GM18858 (cell line): Measurements from ENCODE around the gene RNF213.
"Not testable (repeated sequence)": the region's sequence is repeated elsewhere in the genome, so short reads cannot be mapped to it uniquely, and the experiment has no call there.

Experiments used
- ATAC-seq: cut with Tn5 transposase; IDR thresholded peaks from one replicate; pipeline ENCODE4 v1.9.1; 2021; ENCODE audit not compliant: unreplicated experiment

RNF213 gene

DNA sequence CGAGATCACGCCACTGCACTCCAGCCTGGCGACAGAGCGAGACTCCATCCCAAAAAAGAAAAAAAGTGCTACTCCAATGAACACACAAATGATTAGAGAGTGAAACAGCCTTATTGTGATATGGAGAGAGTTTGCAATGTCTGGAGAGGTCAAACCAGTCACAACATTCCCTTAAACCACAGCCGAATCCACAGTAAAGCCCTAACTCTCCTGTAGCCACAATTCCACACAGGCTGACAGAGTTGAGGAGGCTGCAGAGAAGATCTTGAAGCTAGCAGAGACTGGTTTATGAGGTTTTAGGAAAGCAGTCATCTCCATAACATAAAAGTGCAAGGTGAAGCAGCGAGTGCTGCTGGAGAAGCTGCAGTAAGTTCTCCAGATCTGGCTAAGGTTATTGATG is 6.7 kb downstream of the RNF213 start:
- ATAC-seq: no peak

DNA sequence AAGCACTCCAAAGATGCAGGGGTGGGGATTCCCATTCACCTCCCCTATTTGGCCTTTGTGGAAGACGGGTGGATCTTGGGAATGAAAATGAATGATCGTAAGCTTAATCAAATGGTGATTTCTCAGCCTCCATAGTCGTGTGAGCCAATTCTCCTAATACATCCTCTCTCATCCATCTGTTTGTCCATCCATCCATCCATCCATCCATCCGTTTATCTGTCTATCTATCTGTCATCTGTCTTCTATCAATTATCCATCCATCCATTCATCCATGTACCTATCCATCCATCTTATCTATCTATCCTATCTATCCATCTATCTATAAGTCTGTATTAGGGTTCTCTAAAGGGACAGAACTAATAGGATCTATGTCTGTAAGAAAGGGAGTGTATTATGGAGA is 7.8 kb downstream of the RNF213 start:
- no peak for ATAC-seq

DNA sequence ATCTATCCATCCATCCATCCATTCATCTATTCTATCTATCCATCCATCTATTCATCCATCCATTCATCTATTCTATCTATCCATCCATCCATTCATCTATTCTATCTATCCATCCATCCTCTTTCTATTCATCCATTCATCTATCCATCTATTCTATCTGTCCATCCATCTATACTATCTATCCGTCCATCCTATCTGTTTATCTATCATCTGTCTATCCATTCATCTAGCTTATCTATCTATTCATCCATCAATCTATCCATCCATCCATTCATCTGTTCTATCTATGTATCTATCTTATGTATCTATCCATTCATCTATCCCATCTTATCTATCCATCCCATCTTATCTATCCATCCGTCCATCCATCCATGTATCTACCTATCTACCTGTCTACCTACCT is 8.8 kb downstream of the RNF213 start:
- no peak for ATAC-seq

GRCh38 chr17:80270104-80270503 is 9.5 kb downstream of the RNF213 start:
- no peak for ATAC-seq

- ATAC-seq: no peak
Measured at GRCh38 chr17:80270836-80271235, 10.2 kb downstream of the RNF213 start.

DNA sequence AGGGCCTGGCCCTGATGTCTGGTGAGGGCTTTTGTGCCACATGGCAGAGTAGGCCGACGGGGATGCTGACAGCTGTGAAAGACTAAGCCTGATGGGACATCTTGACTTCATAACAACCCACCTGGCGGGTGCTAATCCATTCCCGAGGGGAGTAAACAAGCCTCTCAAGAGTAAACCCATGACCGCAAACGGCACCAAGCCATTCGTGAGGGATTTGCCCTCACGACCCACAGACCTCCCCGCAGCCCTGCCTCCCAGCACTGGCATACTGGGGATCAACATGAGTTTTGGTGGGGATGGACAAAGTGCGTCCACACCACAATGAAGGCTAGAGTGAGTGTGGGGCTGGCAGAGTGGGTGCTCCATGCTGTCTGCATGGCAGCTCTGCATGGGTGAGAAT is 11.7 kb downstream of the RNF213 start:
- no peak for ATAC-seq

DNA sequence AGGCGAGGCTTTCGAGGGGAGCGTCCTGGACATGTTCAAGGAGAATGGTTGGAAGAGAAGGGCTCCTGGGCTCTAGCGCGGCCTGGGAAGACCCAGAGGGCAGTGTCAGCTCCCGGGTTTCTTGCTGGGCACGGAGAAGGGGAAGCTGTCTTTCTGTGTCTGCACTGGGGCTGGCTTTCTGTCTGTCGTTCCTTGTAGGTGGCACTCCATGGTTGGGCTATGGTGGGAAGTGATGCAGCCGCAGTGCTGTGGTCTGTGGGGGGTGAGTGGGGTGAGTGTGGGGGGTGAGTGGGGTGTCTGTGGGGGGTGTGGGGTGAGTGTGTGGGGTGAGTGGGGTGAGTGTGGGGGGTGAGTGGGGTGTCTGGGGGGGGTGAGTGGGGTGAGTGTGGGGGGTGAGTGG is 13.7 kb downstream of the RNF213 start:
- no peak for ATAC-seq

- ATAC-seq: no peak
Measured at GRCh38 chr17:80274871-80275449, 14.3 kb downstream of the RNF213 start.

DNA sequence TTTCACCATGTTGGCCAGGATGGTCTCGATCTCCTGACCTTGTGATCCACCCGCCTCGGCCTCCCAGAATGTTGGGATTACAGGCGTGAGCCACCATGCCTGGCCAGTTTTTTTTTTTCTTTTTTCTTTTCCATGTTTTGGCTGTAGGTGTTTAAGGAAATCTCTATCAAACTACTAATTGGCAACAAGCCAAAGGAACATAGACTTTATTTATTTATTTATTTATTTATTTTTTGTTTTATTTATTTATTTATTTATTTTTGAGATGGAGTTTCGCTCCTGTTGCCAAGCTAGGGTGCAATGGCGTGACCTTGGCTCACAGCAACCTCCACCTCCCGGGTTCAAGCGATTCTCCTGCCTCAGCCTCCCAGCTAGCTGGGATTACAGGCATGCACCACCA is 15.2 kb downstream of the RNF213 start:
- ATAC-seq: not testable (repeated sequence)

GRCh38 chr17:80277751-80278671 is 17.4 kb downstream of the RNF213 start:
- no peak for ATAC-seq

- no peak for ATAC-seq
Measured at GRCh38 chr17:80279895-80280294, 19.2 kb downstream of the RNF213 start.

DNA sequence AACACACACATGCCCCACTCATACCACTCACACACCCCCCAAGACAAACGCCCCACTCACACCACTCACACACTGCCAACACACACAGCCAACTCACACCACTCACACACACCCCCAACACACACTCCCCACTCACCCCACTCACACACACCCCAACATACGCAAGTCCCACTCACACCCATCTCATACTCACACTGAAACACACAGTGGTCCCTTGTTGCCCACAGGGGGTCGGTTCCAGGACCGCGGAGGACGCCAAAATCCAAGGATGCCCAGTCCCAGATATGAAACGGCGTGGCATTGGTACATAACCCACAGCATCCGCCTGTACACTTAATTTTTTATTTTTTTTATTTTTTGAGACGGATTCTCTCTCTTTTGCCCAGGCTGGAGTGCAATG is 20.9 kb downstream of the RNF213 start:
- ATAC-seq: no peak

DNA sequence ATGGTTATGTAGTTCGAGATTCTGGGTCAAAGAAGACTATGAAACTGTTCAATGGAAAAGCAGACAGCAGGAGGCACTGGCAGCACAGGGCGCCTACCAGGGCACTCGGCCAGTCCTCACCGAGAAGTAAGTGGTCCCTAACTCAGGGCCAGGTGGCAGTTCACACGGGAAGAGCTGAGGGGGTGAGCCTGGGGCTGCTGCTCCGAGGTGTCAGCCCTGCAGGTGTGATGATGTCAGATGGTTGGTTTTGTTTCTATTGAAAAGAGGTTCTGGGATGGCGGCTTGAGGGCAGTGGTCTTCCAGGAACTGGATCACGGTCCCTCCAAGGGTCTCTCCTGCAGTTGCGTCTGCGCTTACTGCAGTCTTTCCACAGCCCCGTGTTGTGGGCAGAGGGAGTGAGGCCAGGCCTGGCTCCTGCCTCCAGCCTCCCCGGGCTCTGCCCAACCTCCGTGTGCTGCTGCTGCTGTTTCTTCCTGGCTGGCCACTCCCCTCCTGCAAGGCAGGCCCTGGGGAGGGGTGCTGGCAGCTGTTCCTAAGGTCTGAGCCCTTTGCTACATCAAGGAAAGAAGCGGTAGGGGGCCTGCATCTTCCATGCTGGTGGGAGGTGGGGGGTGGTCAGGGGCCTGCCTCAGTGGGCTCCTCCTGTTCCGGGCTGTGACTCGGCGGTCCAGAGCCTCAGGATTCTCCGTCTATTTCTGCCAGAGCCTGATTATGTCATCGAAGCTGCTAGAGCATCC is 22.6 kb downstream of the RNF213 start:
- ATAC-seq: no peak

- ATAC-seq: no peak
Measured at GRCh38 chr17:80284631-80285030, 24.0 kb downstream of the RNF213 start.

DNA sequence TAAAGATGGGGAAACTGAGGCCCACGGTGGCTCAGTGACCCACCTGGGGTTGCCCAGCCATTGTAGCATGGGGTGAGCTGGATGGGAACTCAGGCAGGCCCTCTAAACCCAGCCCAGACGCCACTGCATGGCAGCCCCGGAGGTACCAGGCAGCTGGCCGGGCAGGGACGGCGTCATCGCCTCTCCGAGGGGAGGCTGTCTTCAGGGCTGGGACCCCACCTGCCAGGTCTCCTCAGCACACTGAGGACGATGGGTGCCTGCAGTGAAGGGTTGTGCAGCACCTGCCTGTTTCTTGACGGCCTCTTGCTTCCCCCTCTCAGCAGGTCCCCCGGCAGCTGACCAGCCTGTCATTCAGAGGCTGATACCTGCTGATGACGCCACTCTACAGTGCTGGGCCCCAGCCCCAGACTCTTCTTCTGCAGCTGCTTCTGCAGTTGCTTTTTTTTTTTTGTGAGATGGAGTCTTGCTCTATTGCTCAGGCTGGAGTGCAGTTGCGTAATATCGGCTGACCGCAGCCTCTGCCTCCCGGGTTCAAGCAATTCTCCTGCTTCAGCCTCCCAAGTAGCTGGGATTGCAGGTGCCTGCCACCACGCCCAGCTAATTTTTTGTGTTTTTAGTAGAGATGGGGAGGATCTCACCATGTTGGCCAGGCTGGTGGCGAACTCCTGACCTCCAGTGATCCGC is 24.7 kb downstream of the RNF213 start:
- no peak for ATAC-seq

GRCh38 chr17:80286638-80286960 is 25.9 kb downstream of the RNF213 start:
- no peak for ATAC-seq

DNA sequence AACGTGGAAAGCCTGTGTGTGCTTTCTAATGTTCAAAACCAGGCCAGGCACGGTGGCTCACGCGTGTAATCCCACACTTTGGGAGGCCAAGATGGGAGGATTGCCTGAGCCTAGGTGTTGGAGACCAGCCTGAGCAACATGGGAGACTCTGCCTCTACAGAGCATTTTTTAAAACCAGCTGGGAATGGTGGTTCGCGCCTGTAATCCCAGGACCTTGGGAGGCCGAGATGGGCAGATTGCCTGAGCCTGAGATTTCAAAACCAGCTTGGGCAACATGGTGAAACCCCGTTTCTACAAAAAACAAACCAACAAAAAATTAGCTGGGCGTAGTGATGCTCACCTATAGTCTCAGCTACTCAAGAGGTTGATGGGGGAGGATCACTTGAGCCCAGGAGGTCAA is 26.4 kb downstream of the RNF213 start:
- ATAC-seq: no peak

- ATAC-seq: no peak
Measured at GRCh38 chr17:80287806-80288567, 27.3 kb downstream of the RNF213 start.

- no peak for ATAC-seq
Measured at GRCh38 chr17:80289616-80290015, 29.0 kb downstream of the RNF213 start.

DNA sequence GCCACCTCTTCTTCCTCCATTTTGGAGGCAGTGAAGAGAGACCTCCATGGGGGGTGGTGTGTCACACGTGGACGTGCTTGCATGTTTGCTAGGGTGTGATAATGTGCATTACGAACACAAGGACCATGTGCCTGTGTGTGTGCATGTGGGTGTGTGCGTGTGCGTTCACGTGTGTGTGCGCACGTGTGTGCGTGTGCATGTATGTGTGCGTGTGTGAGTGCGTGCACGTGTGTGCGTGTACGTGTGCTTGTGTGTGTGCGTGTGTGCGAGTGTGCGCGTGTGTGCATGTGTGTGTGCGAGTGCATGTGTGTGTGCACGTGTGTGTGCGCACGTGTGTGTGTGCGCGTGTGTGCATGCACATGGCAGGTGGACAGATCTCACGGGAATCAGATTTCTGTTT is 29.5 kb downstream of the RNF213 start:
- no peak for ATAC-seq

DNA sequence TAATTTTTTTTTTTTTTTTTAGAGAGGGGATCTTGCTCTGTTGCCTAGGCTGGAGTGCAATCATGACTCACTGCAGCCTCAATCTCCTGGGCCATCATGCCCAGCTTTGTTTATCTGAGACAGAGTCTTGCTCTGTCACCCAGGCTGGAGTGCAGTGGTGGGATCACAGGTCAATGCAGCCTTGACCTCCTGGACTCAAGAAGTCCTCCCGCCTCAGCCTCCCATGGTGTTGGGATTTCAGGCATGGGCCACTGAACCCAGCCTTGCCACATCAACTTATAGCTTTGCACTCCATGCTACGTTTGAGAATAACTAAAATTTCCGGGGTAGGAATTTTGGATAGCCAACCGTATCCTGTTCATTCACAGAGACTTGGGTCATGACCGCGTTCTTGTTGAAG is 30.6 kb downstream of the RNF213 start:
- ATAC-seq: no peak
